A673 (cell line): ENCODE measurements around the gene SEPHS2. TPM values are rescaled to one million over a fixed set of nuclear protein-coding genes. Genes with fewer than 3 reads are reported as not detected.

Source experiments
- BruUV-seq: library from RNA; stranded (reverse); fragments of 400-500 nt; replicated peaks from 2 replicates; lab custom pipeline; 2021; lab: Mats Ljungman, UMichigan
- CTCF ChIA-PET: fragments of 300-600 bp; sonication (Branson Sonifier 250); formaldehyde crosslinking; loops from one replicate; lab custom pipeline; 2022; ENCODE audit warnings: antibody characterized with exemption; lab: Charles Lee
- POLR2A ChIA-PET: fragments of 300-600 bp; sonication (Branson Sonifier 250); formaldehyde crosslinking; loops from one replicate; lab custom pipeline; 2022; ENCODE audit warnings: antibody characterized with exemption; ENCODE audit not compliant: low non-redundant PET; lab: Charles Lee
- DNase-seq: peaks from one replicate; pipeline ENCODE4 v3.0.0-alpha.2; 2015; ENCODE audit warnings: low spot score
- H3K27ac ChIP-seq: fragments of 200-600 bp; sonication (generic); 2 replicates; pipeline ENCODE4 v1.5.1; 2016; ENCODE audit warnings: mixed run types, low read depth, mild to moderate bottlenecking, mixed read lengths, antibody characterized with exemption, low read length; ENCODE audit not compliant: poor library complexity, severe bottlenecking
- H3K27me3 ChIP-seq: fragments of 200-600 bp; sonication (generic); replicated peaks from 2 replicates; pipeline ENCODE4 v1.6.1; 2017; ENCODE audit warnings: mixed run types, low read depth, mild to moderate bottlenecking, mixed read lengths, antibody characterized with exemption, low read length; ENCODE audit not compliant: insufficient read depth, poor library complexity
- H3K36me3 ChIP-seq: fragments of 200-600 bp; sonication (generic); 2 replicates; pipeline ENCODE4 v1.6.1; 2016; ENCODE audit warnings: mixed run types, mild to moderate bottlenecking, mixed read lengths, antibody characterized with exemption, low read length; ENCODE audit not compliant: insufficient read depth, poor library complexity, severe bottlenecking
- H3K4me1 ChIP-seq: fragments of 200-600 bp; sonication (generic); 2 replicates; pipeline ENCODE4 v1.6.1; 2017; ENCODE audit warnings: mixed run types, mild to moderate bottlenecking, mixed read lengths, antibody characterized with exemption, low read length; ENCODE audit not compliant: insufficient read depth, poor library complexity, severe bottlenecking
- H3K4me3 ChIP-seq: fragments of 200-600 bp; sonication (generic); 2 replicates; pipeline ENCODE4 v1.5.1; 2016; ENCODE audit warnings: low read depth, mixed run types, mild to moderate bottlenecking, mixed read lengths, low read length; ENCODE audit not compliant: poor library complexity, severe bottlenecking
- H3K9me3 ChIP-seq: fragments of 200-600 bp; sonication (generic); 2 replicates; pipeline ENCODE4 v1.6.1; 2016; ENCODE audit warnings: mixed run types, low read depth, mild to moderate bottlenecking, mixed read lengths, antibody characterized with exemption, low read length; ENCODE audit not compliant: poor library complexity, severe bottlenecking
- EZH2 ChIP-seq: fragments of 200-600 bp; sonication (generic); IDR thresholded peaks from 2 replicates; pipeline ENCODE4 v1.6.1; 2017; ENCODE audit warnings: borderline replicate concordance, low read depth, mild to moderate bottlenecking, mixed read lengths, antibody characterized with exemption, low read length; ENCODE audit not compliant: poor library complexity, severe bottlenecking
- intact Hi-C: fragments of 100-400 bp; cut with micrococcal nuclease; formaldehyde crosslinking; loops from one replicate; pipeline ENCODE4 v1.10.0; 2022; ENCODE audit not compliant: unreplicated experiment
- total RNA-seq: library from RNA; stranded (reverse); gene quantifications from 2 replicates; pipeline ENCODE4 v1.2.3, GENCODE V29; 2021
- TF ChIP-seq, protein P1 (sequence below): fragments of 300-800, 200-600 bp; sonication (generic); conservative IDR thresholded peaks from 2 replicates; pipeline ENCODE4 v1.5.1; 2017; ENCODE audit warnings: low read depth, mild to moderate bottlenecking, antibody characterized with exemption, low read length, moderate library complexity, mixed read lengths

The SEPHS2 gene
- total RNA-seq, 1 experiment from 2014 or later = 54.2 TPM

DNA sequence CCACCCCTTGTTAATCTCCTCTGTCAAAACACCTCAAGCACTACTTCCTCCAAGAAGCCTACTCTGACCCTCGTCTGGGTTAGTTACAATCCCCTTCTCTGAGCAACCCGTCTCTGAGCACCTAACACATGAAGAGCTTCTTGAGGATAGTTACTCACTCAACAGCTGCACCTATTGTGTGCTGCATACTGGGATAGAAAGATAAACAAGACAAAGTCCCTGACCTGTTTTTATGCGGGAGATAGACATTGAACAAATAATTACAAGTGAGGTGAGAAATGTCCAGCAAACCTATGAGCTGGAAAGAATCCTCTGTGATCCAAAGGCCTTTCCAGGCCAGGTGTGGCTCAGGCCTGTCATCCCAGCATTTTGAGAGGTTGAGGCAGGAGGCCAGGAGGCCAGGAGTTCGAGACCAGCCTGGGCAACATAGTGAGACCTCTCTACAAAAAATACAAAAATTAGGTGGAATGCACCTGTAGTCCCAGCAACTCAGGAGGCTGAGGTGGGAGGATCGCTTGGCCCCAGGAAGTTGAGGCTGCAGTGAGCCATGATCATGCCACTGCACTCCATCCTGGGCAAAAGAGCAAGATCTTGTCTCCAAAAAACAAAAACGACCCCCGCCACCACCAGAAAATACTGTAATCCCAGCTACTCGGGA lies 43.8 kb downstream of the SEPHS2 start:
- Histone ChIP-seq H3K4me3 (no peak overlapping the region), H3K9me3 (no peaks in the 10 kb centered on the region), H3K27ac (peak overlapping the region; percentile 4), H3K27me3 (no peaks in the 10 kb centered on the region), H3K36me3 (peaks cover 10% of the 10 kb centered on the region), H3K4me1 (peaks cover 21% of the 10 kb centered on the region)
- TF ChIP-seq EZH2 = no peak
- TF ChIP-seq, protein P1, sequence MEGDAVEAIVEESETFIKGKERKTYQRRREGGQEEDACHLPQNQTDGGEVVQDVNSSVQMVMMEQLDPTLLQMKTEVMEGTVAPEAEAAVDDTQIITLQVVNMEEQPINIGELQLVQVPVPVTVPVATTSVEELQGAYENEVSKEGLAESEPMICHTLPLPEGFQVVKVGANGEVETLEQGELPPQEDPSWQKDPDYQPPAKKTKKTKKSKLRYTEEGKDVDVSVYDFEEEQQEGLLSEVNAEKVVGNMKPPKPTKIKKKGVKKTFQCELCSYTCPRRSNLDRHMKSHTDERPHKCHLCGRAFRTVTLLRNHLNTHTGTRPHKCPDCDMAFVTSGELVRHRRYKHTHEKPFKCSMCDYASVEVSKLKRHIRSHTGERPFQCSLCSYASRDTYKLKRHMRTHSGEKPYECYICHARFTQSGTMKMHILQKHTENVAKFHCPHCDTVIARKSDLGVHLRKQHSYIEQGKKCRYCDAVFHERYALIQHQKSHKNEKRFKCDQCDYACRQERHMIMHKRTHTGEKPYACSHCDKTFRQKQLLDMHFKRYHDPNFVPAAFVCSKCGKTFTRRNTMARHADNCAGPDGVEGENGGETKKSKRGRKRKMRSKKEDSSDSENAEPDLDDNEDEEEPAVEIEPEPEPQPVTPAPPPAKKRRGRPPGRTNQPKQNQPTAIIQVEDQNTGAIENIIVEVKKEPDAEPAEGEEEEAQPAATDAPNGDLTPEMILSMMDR = no peak
- intact Hi-C loops = no loop called here
- DNase-seq = no peak
- no TSS peak for BruUV-seq
- ChIA-PET POLR2A (no interaction called here), CTCF (interaction anchor here (0.6 kb wide), 1 partner anchor 207 kb away, joined by 7 read pairs; no protein-coding TSS in a partner anchor)

DNA sequence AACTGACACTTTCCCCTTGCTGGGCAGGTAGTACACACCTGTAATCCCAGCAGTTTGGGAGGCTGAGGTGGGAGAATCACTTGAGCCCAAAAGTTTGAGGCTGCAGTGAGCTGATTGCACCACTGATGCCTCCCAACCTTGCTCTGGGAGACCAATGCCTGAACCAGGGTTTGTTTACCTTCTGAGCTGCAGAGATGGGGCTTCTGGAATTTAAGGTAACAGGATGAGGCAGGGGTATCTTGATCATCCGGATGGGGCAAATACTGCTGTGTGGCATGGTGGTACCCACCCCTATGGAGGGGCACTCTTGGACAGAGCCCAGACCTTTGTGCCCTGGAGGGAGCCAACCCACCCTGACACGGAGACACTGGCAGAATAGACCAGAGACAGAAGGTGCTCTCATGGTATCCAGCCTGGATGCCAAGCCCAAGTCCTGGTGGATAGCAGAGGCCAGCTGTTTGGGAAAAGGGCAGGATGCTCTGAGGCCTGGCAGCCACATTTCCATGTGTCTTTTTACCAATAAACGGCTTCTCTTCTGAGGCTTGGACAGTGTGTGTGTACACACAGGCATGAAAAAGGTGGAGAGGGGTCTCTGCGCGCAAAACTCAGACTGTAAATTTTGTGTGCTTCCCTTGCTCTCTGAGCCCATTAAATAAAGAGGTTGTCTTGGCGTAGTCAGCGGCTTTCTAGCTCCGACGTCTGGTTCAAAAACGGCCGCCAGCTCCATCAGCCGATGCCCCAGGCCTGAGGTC lies 46.1 kb downstream of the SEPHS2 start:
- ChIA-PET CTCF (interaction anchor here (0.6 to 1.0 kb wide), 2 partner anchors 30 to 199 kb away, joined by 3 to 4 read pairs; partner anchors contain the start of gene DCTPP1), POLR2A (no interaction called here)
- Histone ChIP-seq H3K36me3 (peaks cover 10% of the 10 kb centered on the region), H3K4me1 (peaks cover 26% of the 10 kb centered on the region), H3K9me3 (no peaks in the 10 kb centered on the region), H3K27ac (peak overlapping the region; percentile 91), H3K27me3 (no peaks in the 10 kb centered on the region), H3K4me3 (peak overlapping the region; percentile 54)
- intact Hi-C loops = no loop called here
- DNase-seq = no peak
- BruUV-seq = no TSS peak
- TF ChIP-seq EZH2 = no peak
- TF ChIP-seq, protein P1 = no peak

DNA sequence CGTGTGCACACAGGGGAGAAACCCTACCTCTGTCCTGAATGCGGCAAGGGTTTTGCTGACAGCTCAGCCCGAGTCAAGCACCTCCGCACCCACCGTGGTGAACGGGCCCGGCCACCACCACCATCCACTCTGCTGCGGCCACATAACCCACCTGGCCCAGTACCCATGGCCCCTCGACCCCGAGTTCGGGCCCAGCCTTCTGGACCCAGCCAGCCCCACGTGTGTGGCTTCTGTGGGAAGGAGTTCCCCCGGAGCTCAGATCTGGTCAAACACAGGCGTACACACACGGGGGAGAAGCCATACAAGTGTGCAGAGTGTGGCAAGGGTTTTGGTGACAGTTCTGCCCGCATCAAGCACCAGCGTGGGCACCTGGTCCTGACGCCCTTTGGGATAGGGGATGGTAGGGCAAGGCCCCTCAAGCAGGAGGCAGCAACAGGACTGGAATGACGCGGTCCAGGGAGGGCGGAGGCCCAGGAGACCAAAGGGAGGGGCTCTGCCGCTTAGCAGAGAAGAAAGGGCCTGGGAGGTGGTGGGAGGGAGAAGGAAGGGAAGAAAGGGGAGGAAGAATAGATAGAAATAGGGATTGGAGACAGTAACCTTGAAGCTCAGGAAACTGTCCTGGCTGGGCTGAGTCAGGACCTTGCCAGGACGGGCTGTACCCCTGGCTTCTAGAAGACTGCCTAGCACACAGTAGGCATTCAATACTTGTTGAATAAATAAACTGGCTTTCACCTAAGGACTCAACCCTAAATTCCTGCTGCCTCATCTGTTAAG lies 46.8 kb downstream of the SEPHS2 start:
- TF ChIP-seq, protein P1 = no peak
- TF ChIP-seq EZH2 = no peak
- intact Hi-C loops = no loop called here
- BruUV-seq = no TSS peak
- Histone ChIP-seq H3K4me1 (peaks cover 29% of the 10 kb centered on the region), H3K9me3 (no peaks in the 10 kb centered on the region), H3K36me3 (peaks cover 10% of the 10 kb centered on the region), H3K4me3 (no peak overlapping the region), H3K27ac (peak overlapping the region; percentile 91), H3K27me3 (no peaks in the 10 kb centered on the region)
- CTCF ChIA-PET = interaction anchor here (1.0 kb wide), 1 partner anchor 31 kb away, joined by 4 read pairs; the partner anchor contains the start of gene DCTPP1
- DNase-seq = no peak
- POLR2A ChIA-PET = interaction anchor here (0.6 kb wide), 1 partner anchor 220 kb away, joined by 3 read pairs; no protein-coding TSS in a partner anchor
